H1 (cell line): Measurements from ENCODE around the gene ANXA6. TPM values are rescaled to one million over a fixed set of nuclear protein-coding genes. Genes with fewer than 3 reads are reported as not detected.

Source experiments
- CTCF ChIA-PET: fragments of 300-600 bp; sonication (Branson Sonifier 250); formaldehyde crosslinking; loops from one replicate; lab custom pipeline; 2021; ENCODE audit not compliant: partially characterized antibody; lab: Charles Lee
- POLR2A ChIA-PET: fragments of 300-600 bp; sonication (Branson Sonifier 250); formaldehyde crosslinking; loops from one replicate; lab custom pipeline; 2021; ENCODE audit warnings: inconsistent platforms; ENCODE audit not compliant: partially characterized antibody; lab: Charles Lee
- DNase-seq, 2 experiments: peaks; one replicate each; pipeline versions ENCODE4 v3.0.0 to v3.0.0-alpha.2; 2010 to 2022; ENCODE audit warnings: low spot score in 2 of 2, low read depth in 1 of 2, mixed read lengths in 1 of 2
- FAIRE-seq: peaks from 2 replicates; lab custom pipeline; 2011; peaks lifted over from hg19 to GRCh38; lab: Jason Lieb, UNC
- H2AFZ ChIP-seq: 2 replicates; pipeline ENCODE4 v1.8.1; 2012; ENCODE audit warnings: low read length, inconsistent platforms
- H2AK5ac ChIP-seq: 2 replicates; pipeline ENCODE4 v1.6.1; 2013; ENCODE audit warnings: low read depth, low read length
- H2BK120ac ChIP-seq: replicated peaks from 2 replicates; pipeline ENCODE3; 2013; ENCODE audit warnings: low read depth, low read length, inconsistent platforms
- H2BK12ac ChIP-seq: 2 replicates; pipeline ENCODE4 v1.6.1; 2013; ENCODE audit warnings: low read depth, low read length
- H2BK15ac ChIP-seq: 2 replicates; pipeline ENCODE4 v1.6.1; 2013; ENCODE audit warnings: low read length
- H2BK20ac ChIP-seq: 2 replicates; pipeline ENCODE4 v1.6.1; 2013; ENCODE audit warnings: low read length
- H2BK5ac ChIP-seq: 2 replicates; pipeline ENCODE4 v1.6.1; 2013; ENCODE audit warnings: low read depth, low read length
- H3K14ac ChIP-seq: 2 replicates; pipeline ENCODE4 v1.6.1; 2013; ENCODE audit warnings: inconsistent platforms; ENCODE audit not compliant: insufficient read length
- H3K18ac ChIP-seq: 2 replicates; pipeline ENCODE4 v1.6.1; 2013; ENCODE audit warnings: low read length; ENCODE audit errors: extremely low read depth
- H3K23ac ChIP-seq: 2 replicates; pipeline ENCODE4 v1.6.1; 2013; ENCODE audit warnings: inconsistent platforms; ENCODE audit not compliant: insufficient read length
- H3K23me2 ChIP-seq: 2 replicates; pipeline ENCODE4 v1.6.1; 2013; ENCODE audit warnings: low read depth, low read length
- H3K27ac ChIP-seq: 2 replicates; pipeline ENCODE4 v1.6.1; 2011; ENCODE audit warnings: low read depth, low read length, inconsistent platforms
- H3K27me3 ChIP-seq, 4 experiments: replicated peaks in 1 of 4; 1 replicate in 1 of 4; 2 replicates in 3 of 4; pipeline versions ENCODE4 v1.6.1 to v1.8.1; 2011 to 2013; ENCODE audit warnings: low read length in 3 of 4, mild to moderate bottlenecking in 3 of 4, inconsistent platforms in 2 of 4, mixed read lengths in 2 of 4, moderate library complexity in 1 of 4; ENCODE audit not compliant: control insufficient read depth in 3 of 4, insufficient read depth in 3 of 4; ENCODE audit errors: extremely low read depth in 1 of 4
- H3K36me3 ChIP-seq, 4 experiments: 2 replicates each; pipeline versions ENCODE4 v1.6.1 to v1.8.1; 2011 to 2013; ENCODE audit warnings: mild to moderate bottlenecking in 4 of 4, low read length in 3 of 4, moderate library complexity in 2 of 4, control low read depth in 1 of 4, inconsistent platforms in 1 of 4; ENCODE audit not compliant: insufficient read depth in 4 of 4, control insufficient read depth in 2 of 4
- H3K4ac ChIP-seq: replicated peaks from 2 replicates; pipeline ENCODE3; 2013; ENCODE audit warnings: low read length, low read depth, mixed read lengths, inconsistent platforms; ENCODE audit not compliant: insufficient read length
- H3K4me1 ChIP-seq, 4 experiments: replicated peaks in 1 of 4; 1 replicate in 1 of 4; 2 replicates in 3 of 4; pipeline versions ENCODE4 v1.6.1 to v1.8.1; 2011 to 2013; ENCODE audit warnings: low read length in 3 of 4, inconsistent platforms in 2 of 4, mixed read lengths in 1 of 4; ENCODE audit not compliant: insufficient read depth in 4 of 4, control insufficient read depth in 3 of 4
- H3K4me2 ChIP-seq, 2 experiments: 2 replicates each; pipeline versions ENCODE4 v1.6.1 to v1.8.1; 2011 to 2013; ENCODE audit warnings: low read depth in 2 of 2, low read length in 2 of 2, control low read depth in 1 of 2, inconsistent platforms in 1 of 2, mild to moderate bottlenecking in 1 of 2; ENCODE audit not compliant: insufficient read depth in 1 of 2
- H3K4me3 ChIP-seq, 4 experiments: fragments of 200-600, 300-600 bp in 1 of 4; sonication (generic), shearing (Covaris generic), sonication (Bioruptor Twin) in 1 of 4; 2 replicates each; pipeline versions ENCODE4 v1.5.1 to v1.8.1; 2011 to 2016; ENCODE audit warnings: low read length in 4 of 4, low read depth in 3 of 4, control low read depth in 2 of 4, inconsistent platforms in 2 of 4, mild to moderate bottlenecking in 2 of 4, mixed read lengths in 1 of 4, moderate library complexity in 1 of 4; ENCODE audit not compliant: insufficient read depth in 2 of 4; ENCODE audit errors: extremely low read depth in 1 of 4
- H3K56ac ChIP-seq: replicated peaks from 2 replicates; pipeline ENCODE3; 2013; ENCODE audit warnings: low read depth, mild to moderate bottlenecking, mixed read lengths, low read length, inconsistent platforms; ENCODE audit not compliant: insufficient read length
- H3K79me1 ChIP-seq: 2 replicates; pipeline ENCODE4 v1.6.1; 2013; ENCODE audit warnings: low read depth, low read length, control low read depth
- H3K79me2 ChIP-seq, 2 experiments: 2 replicates each; pipeline versions ENCODE4 v1.6.1 to v1.8.1; 2012 to 2013; ENCODE audit warnings: low read length in 2 of 2, mild to moderate bottlenecking in 2 of 2, inconsistent platforms in 1 of 2; ENCODE audit not compliant: insufficient read depth in 2 of 2, control insufficient read depth in 1 of 2
- H3K9ac ChIP-seq, 4 experiments: replicated peaks in 1 of 4; 1 replicate in 1 of 4; 2 replicates in 3 of 4; pipeline versions ENCODE4 v1.6.1 to v1.8.1; 2011 to 2013; ENCODE audit warnings: low read depth in 3 of 4, low read length in 3 of 4, control low read depth in 2 of 4, mild to moderate bottlenecking in 2 of 4, moderate library complexity in 2 of 4, inconsistent platforms in 1 of 4; ENCODE audit errors: extremely low read depth in 1 of 4
- H3K9me3 ChIP-seq, 2 experiments: 2 replicates each; pipeline versions ENCODE4 v1.6.1 to v1.8.1; 2012 to 2013; ENCODE audit warnings: mild to moderate bottlenecking in 2 of 2, moderate library complexity in 2 of 2, control low read depth in 1 of 2, inconsistent platforms in 1 of 2, low read depth in 1 of 2, low read length in 1 of 2, mixed read lengths in 1 of 2; ENCODE audit not compliant: insufficient read depth in 2 of 2
- H4K20me1 ChIP-seq, 2 experiments: replicated peaks in 1 of 2; 2 replicates each; pipeline versions ENCODE3 to v1.8.1; 2011 to 2013; ENCODE audit warnings: inconsistent platforms in 2 of 2, low read length in 2 of 2, mild to moderate bottlenecking in 1 of 2; ENCODE audit not compliant: insufficient read depth in 2 of 2, control insufficient read depth in 1 of 2
- H4K5ac ChIP-seq: 2 replicates; pipeline ENCODE4 v1.6.1; 2013; ENCODE audit warnings: low read length, low read depth, mixed read lengths, inconsistent platforms; ENCODE audit not compliant: insufficient read length
- H4K8ac ChIP-seq: 2 replicates; pipeline ENCODE4 v1.8.0; 2013; ENCODE audit warnings: mild to moderate bottlenecking, moderate library complexity, low read length, inconsistent platforms; ENCODE audit not compliant: insufficient read depth; ENCODE audit errors: extremely low read depth
- H4K91ac ChIP-seq: replicated peaks from 2 replicates; pipeline ENCODE3; 2013; ENCODE audit warnings: low read length, mixed read lengths, inconsistent platforms; ENCODE audit not compliant: insufficient read length
- BCL11A ChIP-seq, 2 experiments: IDR thresholded peaks; one replicate each; pipeline ENCODE4 v1.6.1; 2011; ENCODE audit warnings: low read depth in 2 of 2, low read length in 2 of 2, mild to moderate bottlenecking in 2 of 2
- CBX5 ChIP-seq: fragments of 300-800, 300-1000 bp; sonication (generic); IDR thresholded peaks from 2 replicates; pipeline ENCODE4 v1.7.1; 2016; ENCODE audit warnings: antibody characterized with exemption, low read length, low read depth
- CHD2 ChIP-seq: IDR thresholded peaks from 2 replicates; pipeline ENCODE4 v1.6.1; 2012; ENCODE audit warnings: low read length, improper control_type of control experiment
- CREB1 ChIP-seq: IDR thresholded peaks from 2 replicates; pipeline ENCODE4 v1.6.1; 2012; ENCODE audit warnings: inconsistent platforms
- GTF2F1 ChIP-seq: IDR thresholded peaks from 2 replicates; pipeline ENCODE4 v1.6.1; 2012; ENCODE audit warnings: low read depth, low read length, improper control_type of control experiment, borderline replicate concordance
- JUN ChIP-seq: IDR thresholded peaks from 2 replicates; pipeline ENCODE4 v1.6.1; 2011; ENCODE audit warnings: low read depth, mild to moderate bottlenecking, improper control_type of control experiment, low read length
- KDM1A ChIP-seq: fragments of 200-600, 300-600 bp; sonication (generic); IDR thresholded peaks from 2 replicates; pipeline ENCODE4 v1.7.1; 2016; ENCODE audit warnings: mild to moderate bottlenecking, low read length, borderline replicate concordance
- MAFK ChIP-seq: IDR thresholded peaks from 2 replicates; pipeline ENCODE4 v1.6.1; 2012; ENCODE audit warnings: low read depth, mild to moderate bottlenecking, improper control_type of control experiment, low read length
- POLR2AphosphoS5 ChIP-seq: IDR thresholded peaks from 2 replicates; pipeline ENCODE4 v1.6.1; 2011; ENCODE audit warnings: low read depth, low read length
- RFX5 ChIP-seq: IDR thresholded peaks from 2 replicates; pipeline ENCODE4 v1.6.1; 2011; ENCODE audit warnings: low read depth, low read length, improper control_type of control experiment, borderline replicate concordance
- RXRA ChIP-seq: IDR thresholded peaks from 2 replicates; pipeline ENCODE4 v1.6.1; 2011; ENCODE audit warnings: low read depth, mild to moderate bottlenecking, low read length, moderate library complexity; ENCODE audit not compliant: insufficient read depth
- TBP ChIP-seq: IDR thresholded peaks from 2 replicates; pipeline ENCODE4 v1.6.1; 2011; ENCODE audit warnings: low read depth, low read length, improper control_type of control experiment
- TEAD4 ChIP-seq: IDR thresholded peaks from 2 replicates; pipeline ENCODE4 v1.6.1; 2012; ENCODE audit warnings: low read depth, low read length, inconsistent platforms, mixed read lengths
- YY1 ChIP-seq: IDR thresholded peaks from 2 replicates; pipeline ENCODE4 v1.6.1; 2011; ENCODE audit warnings: low read depth, mild to moderate bottlenecking, low read length
- WGBS, 2 experiments: shearing (Covaris generic) in 1 of 2; methylation state at CpG; one replicate each; pipeline versions ENCODE4 v1.1.6 to v1.1.7; 2013 to 2015; ENCODE audit warnings: low lambda C conversion rate in 2 of 2, mixed read lengths in 2 of 2, inconsistent platforms in 1 of 2, low coverage in 1 of 2, missing lambda C conversion rate in 1 of 2; ENCODE audit not compliant: insufficient replicate concordance in 2 of 2, insufficient coverage in 1 of 2, insufficient read length in 1 of 2; ENCODE audit errors: extremely low coverage in 1 of 2, missing lambda C conversion rate in 1 of 2; 5-methylcytosine and 5-hydroxymethylcytosine counted together
- polyA plus RNA-seq, 7 experiments: library from polyadenylated mRNA; depleted of rRNA in 3 of 7; stranded (reverse) in 5 of 7; unstranded in 2 of 7; fragments of >200 nt in 5 of 7; fragments of 200-250 nt in 2 of 7; gene quantifications; 1 replicate in 5 of 7; 2 replicates in 1 of 7; 4 replicates in 1 of 7; pipeline versions ENCODE4 v1.2.1 to v1.2.3, GENCODE V29; 2011 to 2013; ENCODE audit warnings: missing spikeins in 2 of 7, mixed read lengths in 2 of 7
- total RNA-seq: library from RNA; stranded (reverse); fragmentation: NEBNext Ultra II Directional; extraction: Animal tissue kit (Norgen Biotek cat#: 25700); gene quantifications from 2 replicates; pipeline ENCODE4 v1.2.1, GENCODE V29; 2021

Gene ANXA6
- total and polyA plus RNA-seq, 2 of the 8 experiments (the other 6 are each of a cell fraction or from before 2014, with no cell fraction given), result 61.3 to 78.6 TPM

DNA sequence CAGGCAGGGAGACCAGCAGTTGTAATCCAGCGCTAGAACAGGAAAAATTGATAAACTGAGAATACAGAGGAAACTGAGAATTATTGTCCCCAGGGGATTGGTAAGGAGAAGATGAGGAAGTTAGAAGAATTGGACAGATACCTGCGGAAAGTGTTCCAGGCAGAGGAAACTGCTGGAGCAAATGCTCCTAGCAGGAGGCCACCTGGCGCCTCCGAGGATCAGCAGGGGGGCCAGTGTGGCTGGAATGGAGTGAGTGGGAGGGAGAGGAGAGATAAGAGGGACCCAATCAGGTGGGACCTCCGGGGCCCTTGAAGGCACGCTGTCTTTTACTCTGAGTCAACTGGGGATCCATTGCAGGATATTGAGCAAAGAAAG is 695 bp upstream of the ANXA6 start:
- no peaks in the 10 kb centered on the region for H3K36me3 ChIP-seq
- no peak overlapping the region for H3K23ac ChIP-seq
- peak in 1 of 2 experiments; percentile 54 for DNase-seq
- H3K18ac ChIP-seq, result no peak overlapping the region
- H4K8ac ChIP-seq, result no peak overlapping the region
- H4K20me1 ChIP-seq, result peaks cover 0 to 4% of the 10 kb centered on the region in 2 experiments
- H3K9me3 ChIP-seq, result no peaks in the 10 kb centered on the region
- H3K4me2 ChIP-seq, result peak overlapping the region; percentile 76 to 80
- H2AK5ac ChIP-seq, result no peak overlapping the region
- peak overlapping the region in 1 of 4 experiments; percentile 50; a peak in 1 of 7 replicates for H3K9ac ChIP-seq
- H3K79me2 ChIP-seq, result peaks cover 0 to 10% of the 10 kb centered on the region in 2 experiments; a peak in 2 of 4 replicates
- H2BK20ac ChIP-seq, result no peak overlapping the region
- H2BK5ac ChIP-seq, result peak overlapping the region; percentile 8; the same call in 1 of the 2 replicates
- peaks cover 0 to 2% (median 1%) of the 10 kb centered on the region in 4 experiments; a peak in 2 of 7 replicates for H3K27me3 ChIP-seq
- H2AFZ ChIP-seq, result peak overlapping the region; percentile 67
- H3K27ac ChIP-seq, result no peak overlapping the region
- peak overlapping the region; percentile 44 to 81 (median 72); a peak in 7 of 8 replicates for H3K4me3 ChIP-seq
- H3K56ac ChIP-seq, result no peak overlapping the region
- no peak overlapping the region for H3K4ac ChIP-seq
- 0 out of 2 replicates have a peak overlapping the region, but pooled peaks have one; percentile 81 for H2BK15ac ChIP-seq
- peaks cover 0 to 16% (median 11%) of the 10 kb centered on the region in 4 experiments; a peak in 5 of 7 replicates for H3K4me1 ChIP-seq
- no peaks in the 10 kb centered on the region; the same call in 1 of the 2 replicates for H3K79me1 ChIP-seq
- no peak overlapping the region for H2BK120ac ChIP-seq
- peak overlapping the region; percentile 75 for H4K91ac ChIP-seq
- no peak overlapping the region for H4K5ac ChIP-seq
- 33% methylated on average over 6 of the region's 6 CpGs; no CpG with 5 or more reads in 1 of the 2 experiments for WGBS, 2 experiments
- FAIRE-seq, result no peak
- CTCF ChIA-PET, result interaction anchor here (0.9 to 20.0 kb wide), 3 partner anchors 9 to 56 kb away, joined by 3 to 810 read pairs (median 6); no protein-coding TSS in a partner anchor
- H2BK12ac ChIP-seq, result peak overlapping the region; percentile 97; the same call in 1 of the 2 replicates
- peaks cover 11% of the 10 kb centered on the region for H3K23me2 ChIP-seq
- H3K14ac ChIP-seq, result no peak overlapping the region
- POLR2A ChIA-PET, result interaction anchor here (0.6 to 1.6 kb wide), 5 partner anchors 9 to 973 kb away, joined by 3 to 11 read pairs (median 3); no protein-coding TSS in a partner anchor
- TF ChIP-seq RFX5 (no peak), CHD2 (no peak), MAFK (no peak), POLR2AphosphoS5 (no peak), CBX5 (no peak), GTF2F1 (no peak), TEAD4 (no peak), CREB1 (no peak), KDM1A (no peak), BCL11A (IDR thresholded peaks at IDR 0.05; ENCODE audit: low read depth in 2 of 2, low read length in 2 of 2) (no peak), JUN (no peak), RXRA (no peak), YY1 (no peak), TBP (no peak)
